Raji (cell line): ENCODE results near the gene GRHL1.

Experiments used
- POLR2A ChIP-seq: IDR thresholded peaks from 2 replicates; pipeline ENCODE4 v1.6.1; 2011; ENCODE audit warnings: low read depth, low read length, control low read depth; ENCODE audit not compliant: insufficient read depth

GRHL1 gene

DNA sequence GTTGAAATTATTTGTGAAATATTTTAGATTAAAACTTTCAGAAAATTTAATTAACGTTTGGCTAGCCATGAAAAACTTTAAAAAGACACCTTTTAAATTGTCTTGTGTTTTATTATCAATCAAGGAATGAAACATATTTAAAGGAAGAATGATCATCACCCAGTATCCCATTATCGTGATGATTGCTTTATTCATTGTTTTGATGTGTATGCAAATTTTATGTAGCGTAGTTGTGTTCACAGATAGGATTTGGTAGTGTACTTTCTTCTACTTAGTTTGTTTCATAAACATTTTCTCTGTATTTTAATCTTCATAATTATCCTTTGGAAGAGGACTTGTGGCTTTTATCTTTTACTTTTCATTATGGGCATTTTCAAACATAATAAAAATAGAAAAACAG is 7.8 kb downstream of the GRHL1 start:
- TF ChIP-seq POLR2A, result no peak

GRCh38 chr2:9961013-9961412 is 9.5 kb downstream of the GRHL1 start:
- no peak for TF ChIP-seq POLR2A

DNA sequence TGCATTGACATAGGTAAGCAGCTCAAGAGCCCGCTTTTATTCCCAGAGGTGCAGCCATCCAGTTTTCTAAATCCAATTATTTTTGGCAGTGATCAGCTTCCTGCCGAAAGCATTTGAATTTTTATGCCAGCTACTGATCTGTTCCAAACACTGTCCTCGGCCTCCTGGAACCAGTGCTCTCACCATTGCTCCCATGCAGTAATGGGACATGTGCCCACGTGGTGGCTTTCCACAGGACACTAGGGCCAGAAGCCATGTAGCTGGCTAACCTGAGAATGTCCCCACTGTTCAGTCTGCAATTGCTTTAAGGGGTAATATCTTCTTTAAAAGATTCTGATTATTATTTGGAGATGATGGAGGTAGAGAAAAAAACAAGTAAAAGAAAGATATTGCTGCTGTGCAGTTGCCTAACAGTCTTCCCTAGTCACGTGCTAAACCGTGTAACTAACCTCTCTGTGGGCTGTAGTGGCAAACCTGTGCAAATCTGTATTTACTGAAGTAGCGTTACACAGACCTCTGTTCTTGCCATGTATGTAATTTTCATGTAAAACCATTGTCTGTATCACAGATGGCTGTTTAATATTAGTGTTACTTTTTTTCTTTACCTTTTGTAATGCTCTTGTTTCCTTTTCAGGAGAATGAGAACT is 13.0 kb downstream of the GRHL1 start:
- no peak for TF ChIP-seq POLR2A

DNA sequence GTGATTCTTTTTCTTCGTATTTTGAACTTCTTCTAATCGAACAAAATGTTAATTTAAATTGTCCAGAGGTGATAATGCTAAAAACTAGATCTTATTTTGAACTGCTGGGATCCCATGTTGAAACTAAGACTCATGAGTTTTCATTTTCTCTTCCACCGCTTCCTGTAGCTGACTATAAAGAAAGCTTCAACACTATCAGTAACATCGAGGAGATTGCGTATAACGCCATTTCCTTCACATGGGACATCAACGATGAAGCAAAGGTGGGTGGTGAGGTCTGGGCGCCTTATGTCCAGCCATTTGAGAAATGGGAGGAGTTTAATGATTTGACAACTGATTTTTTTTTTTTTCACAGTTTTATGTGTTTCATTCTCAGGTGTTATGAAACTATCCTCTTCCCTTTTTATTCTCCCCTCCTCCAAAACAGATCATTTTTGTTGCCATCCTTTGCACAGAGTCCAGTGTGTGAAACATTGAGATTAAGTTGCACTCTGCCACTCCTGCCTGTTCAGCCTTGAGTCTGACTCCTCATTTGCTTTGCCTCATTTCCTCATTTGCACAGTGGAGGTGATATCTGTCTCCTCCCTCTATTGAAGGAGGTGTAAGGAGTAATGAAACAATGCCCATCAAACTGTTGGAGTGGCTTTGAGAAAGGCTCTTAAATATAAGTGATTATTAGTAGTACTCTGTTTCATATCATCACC is 13.8 kb downstream of the GRHL1 start:
- no peak for TF ChIP-seq POLR2A

DNA sequence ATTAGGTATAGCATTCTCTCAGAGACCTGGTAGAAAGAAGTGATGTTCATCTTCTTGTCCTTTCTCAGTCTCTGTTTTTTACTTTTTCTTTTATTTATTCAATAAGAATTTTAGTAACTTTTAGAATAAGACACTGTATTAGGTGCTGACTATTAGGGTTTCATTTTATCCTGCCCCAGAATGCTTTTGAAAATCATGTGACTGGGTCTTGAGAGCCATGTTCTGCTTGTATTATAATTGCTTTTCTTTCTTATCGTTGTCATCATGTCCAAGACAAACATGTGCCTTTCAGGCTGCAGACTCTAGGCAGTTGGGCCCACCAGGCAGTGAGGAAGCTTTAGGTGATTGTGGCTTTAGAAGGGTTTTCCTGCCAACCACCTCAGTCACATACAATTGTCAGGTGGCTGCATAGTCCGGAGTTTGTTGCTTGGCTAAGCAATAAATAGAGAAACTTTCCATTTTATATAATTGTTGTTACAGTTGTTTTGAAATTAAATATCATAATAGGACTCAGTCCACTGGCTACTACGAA is 15.1 kb downstream of the GRHL1 start:
- no peak for TF ChIP-seq POLR2A

GRCh38 chr2:9967053-9967775 is 15.7 kb downstream of the GRHL1 start:
- no peak for TF ChIP-seq POLR2A

DNA sequence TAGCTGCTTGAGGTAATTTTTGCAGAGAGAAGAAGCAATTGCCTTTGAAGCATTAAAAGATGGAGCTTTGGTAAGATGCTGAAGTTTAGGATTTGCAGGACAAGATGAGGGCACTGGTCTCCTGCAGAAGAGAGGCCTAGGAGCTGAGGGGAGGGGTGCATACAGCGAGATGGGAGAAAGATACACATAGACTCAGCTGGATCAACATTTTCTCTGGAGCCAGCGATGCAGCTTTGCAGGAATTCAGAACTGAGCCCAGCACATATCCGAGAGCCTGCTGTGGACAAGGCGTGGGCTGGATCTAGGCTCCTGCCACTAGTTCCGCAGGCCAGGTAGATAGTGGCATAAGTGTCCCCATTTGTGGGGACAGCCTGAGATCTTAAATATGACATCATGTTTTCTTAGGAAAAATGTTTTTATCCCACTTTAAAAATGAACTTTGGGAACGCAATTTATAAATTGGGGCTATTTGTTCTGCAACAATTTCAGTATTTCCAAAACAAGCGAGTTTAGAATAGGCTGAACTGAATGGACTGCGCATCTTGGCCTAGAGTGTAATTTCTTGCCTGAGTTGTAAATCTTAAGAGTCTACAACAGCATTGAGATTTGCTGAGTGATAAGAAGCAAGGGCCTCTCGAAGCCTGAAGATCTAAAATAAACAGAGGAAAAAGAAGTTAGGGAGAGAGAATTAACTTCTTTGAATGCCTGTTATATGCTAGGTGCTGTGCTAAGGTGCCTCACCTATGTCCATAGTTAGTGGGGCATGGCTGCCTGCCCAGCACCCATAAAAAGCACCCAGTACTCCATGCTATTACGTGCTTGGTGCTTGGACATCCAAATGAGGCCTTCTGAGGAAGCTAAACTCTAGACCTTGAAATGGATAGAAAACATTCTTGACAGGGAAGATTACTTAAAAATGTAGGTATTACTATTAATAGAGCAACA is 17.3 kb downstream of the GRHL1 start:
- TF ChIP-seq POLR2A, result no peak

DNA sequence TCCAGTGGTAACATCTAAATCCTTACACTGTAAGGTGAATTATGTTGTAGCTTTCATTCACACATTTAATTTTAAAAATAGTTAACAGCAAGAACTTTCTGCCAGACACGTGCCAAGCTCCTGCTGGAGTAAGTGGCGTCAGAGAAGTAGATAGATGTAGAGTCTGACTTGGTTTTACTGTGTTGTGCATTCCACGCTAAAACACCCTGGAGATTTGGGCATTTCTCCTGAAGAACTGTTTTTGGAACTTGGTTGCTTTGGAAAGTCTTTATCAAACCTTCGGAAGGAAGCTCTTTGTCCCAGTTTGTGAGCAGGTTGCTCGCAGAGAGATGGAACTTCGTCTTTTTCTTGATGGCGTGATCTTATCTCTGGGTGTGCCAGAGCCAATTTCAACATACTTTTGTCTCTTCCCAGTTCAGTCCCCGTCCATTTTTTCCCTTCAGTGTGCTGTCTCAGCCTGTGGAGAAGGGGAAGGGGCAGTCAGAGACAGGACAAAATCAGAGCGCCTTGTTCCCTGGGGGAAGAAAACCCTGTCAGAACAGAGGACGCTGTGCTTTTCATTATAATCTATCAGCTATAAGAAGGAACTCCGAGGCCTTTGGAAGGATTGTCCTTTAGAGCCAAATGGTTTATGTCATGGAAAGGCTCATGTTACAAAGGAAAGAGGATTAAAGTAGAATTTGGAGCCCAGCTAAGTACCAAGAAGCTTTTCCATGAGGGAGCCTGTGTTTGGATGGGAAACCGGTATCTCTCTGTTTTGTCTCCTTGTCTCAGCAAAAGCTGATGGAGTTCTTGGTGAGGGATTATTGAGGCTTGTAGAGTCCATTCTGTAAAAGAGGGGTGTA is 18.9 kb downstream of the GRHL1 start:
- TF ChIP-seq POLR2A, result no peak

- no peak for TF ChIP-seq POLR2A
These were observed 19.8 kb downstream of the GRHL1 start for GRCh38 chr2:9971105-9971818.

GRCh38 chr2:9971890-9972289 is 20.4 kb downstream of the GRHL1 start:
- no peak for TF ChIP-seq POLR2A

DNA sequence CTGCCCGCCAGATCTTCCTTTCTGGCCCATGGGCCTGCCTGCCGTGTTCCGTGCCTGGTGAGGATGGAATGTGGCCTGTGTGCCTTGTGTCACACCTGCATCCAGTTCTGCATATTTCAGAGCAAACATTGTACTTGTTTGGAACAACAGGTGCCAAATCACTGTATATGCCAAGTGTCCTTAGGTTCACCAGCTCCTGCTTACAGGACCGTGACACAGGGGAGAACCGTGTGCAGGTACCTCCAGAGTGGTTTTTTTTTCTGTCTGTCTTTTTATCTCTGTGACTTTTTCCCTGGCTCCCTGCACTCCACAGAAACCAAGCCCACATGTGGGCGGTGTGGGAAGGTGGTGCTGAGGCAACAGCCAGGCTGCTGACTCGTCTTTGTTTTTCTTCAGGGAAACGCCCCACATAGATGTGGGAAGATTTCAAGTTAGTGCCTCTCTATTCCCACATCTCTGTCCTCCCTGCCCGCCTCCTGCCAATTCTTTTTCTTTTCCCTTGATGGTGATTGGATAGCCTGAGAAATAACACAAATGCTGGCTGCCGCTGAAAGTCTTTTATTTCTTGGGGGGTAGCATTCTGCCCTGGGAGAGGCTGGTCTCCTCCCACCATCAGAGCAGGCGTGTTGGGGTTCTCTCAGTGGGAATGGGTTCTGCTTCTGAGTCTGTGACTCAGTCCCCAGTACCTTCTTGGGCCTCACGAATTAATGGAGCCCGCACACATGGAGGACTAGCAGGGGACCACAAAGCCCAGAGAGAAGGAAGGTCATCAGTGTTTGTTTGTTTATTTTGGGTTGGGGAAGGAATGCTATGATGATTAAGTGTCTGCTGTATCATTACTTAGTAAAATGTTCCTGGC is 21.4 kb downstream of the GRHL1 start:
- no peak for TF ChIP-seq POLR2A

DNA sequence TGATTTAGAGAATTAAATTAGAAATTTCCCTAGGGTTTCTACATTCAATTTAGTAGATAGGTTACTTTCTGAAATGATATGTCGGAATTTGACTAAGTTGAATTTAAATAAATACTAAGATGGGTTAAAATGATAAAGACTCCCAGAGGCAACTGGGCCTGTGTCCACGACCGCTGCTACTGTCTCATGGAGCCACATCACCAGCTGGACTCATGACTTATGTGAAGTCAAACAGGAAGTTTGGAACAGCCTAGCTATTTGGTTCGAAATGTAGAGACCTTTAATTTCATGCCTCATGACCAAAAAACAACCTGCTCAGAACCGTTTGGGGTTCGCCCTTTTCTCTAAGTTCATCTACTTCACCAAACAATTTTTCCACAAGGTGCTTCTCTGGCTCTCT is 22.2 kb downstream of the GRHL1 start:
- TF ChIP-seq POLR2A, result no peak
